PC-3 (cell line): ENCODE measurements around the gene FOXD4L1. TPM values are rescaled to one million over a fixed set of nuclear protein-coding genes. Genes with fewer than 3 reads are reported as not detected.
A peak's percentile ranks its signal among the peaks of the same experiment; 100 is the strongest.
"Not testable (repeated sequence)": the region's sequence is repeated elsewhere in the genome, so short reads cannot be mapped to it uniquely, and the experiment has no call there.

Experiments used
- ATAC-seq: fragments of 200-7000 bp; cut with Tn5 transposase; 2 replicates; pipeline ENCODE4 v1.9.1; 2020; ENCODE audit warnings: mild to moderate bottlenecking, moderate library complexity
- Bru-seq: library from RNA; stranded (reverse); fragments of 400-500 nt; gene quantifications from one replicate; lab custom pipeline; 2021; lab: Mats Ljungman, UMichigan
- BruChase-seq, 2 experiments: library from RNA; stranded (reverse); fragments of 400-500 nt; gene quantifications; one replicate each; lab custom pipeline; 2021; lab: Mats Ljungman, UMichigan
- BruUV-seq: library from RNA; stranded (reverse); fragments of 400-500 nt; replicated peaks from 2 replicates; lab custom pipeline; 2021; lab: Mats Ljungman, UMichigan
- CTCF ChIA-PET: fragments of 300-600 bp; sonication (Branson Sonifier 250); formaldehyde crosslinking; loops from one replicate; lab custom pipeline; 2022; ENCODE audit warnings: antibody characterized with exemption; lab: Charles Lee
- POLR2A ChIA-PET: fragments of 300-600 bp; sonication (Branson Sonifier 250); formaldehyde crosslinking; loops from one replicate; lab custom pipeline; 2022; ENCODE audit warnings: antibody characterized with exemption; ENCODE audit not compliant: unreplicated experiment; lab: Charles Lee
- DNase-seq: peaks from one replicate; pipeline ENCODE4 v3.0.0-alpha.2; 2015
- H2AFZ ChIP-seq: fragments of 300-600 bp; sonication (generic); 2 replicates; pipeline ENCODE4 v1.6.0; 2016; ENCODE audit warnings: antibody characterized with exemption, low read length
- H3F3A ChIP-seq: fragments of 300-600 bp; sonication (generic); one replicate; pipeline ENCODE4 v1.6.0; 2017; ENCODE audit warnings: antibody characterized with exemption, low read length, control low read depth, mild to moderate bottlenecking; ENCODE audit not compliant: unreplicated experiment
- H3K27ac ChIP-seq: fragments of 300-600 bp; sonication (generic); 2 replicates; pipeline ENCODE4 v1.5.1; 2016; ENCODE audit warnings: mild to moderate bottlenecking, low read length
- H3K27me3 ChIP-seq: fragments of 300-600 bp; sonication (generic); 2 replicates; pipeline ENCODE4 v1.6.1; 2016; ENCODE audit warnings: low read length, mixed read lengths
- H3K36me3 ChIP-seq: fragments of 300-600 bp; sonication (generic); 2 replicates; pipeline ENCODE4 v1.6.1; 2016; ENCODE audit warnings: low read depth, mixed run types, low read length, mixed read lengths
- H3K4me1 ChIP-seq: fragments of 300-600 bp; sonication (generic); 2 replicates; pipeline ENCODE4 v1.5.1; 2016; ENCODE audit warnings: low read length; ENCODE audit not compliant: insufficient read depth
- H3K4me2 ChIP-seq: fragments of 300-600 bp; sonication (generic); 2 replicates; pipeline ENCODE4 v1.6.0; 2016; ENCODE audit warnings: low read length
- H3K4me3 ChIP-seq: fragments of 300-600 bp; sonication (generic); 2 replicates; pipeline ENCODE4 v1.5.1; 2016; ENCODE audit warnings: mild to moderate bottlenecking, low read length, mixed read lengths
- H3K79me2 ChIP-seq: fragments of 300-600 bp; sonication (generic); 2 replicates; pipeline ENCODE4 v1.6.1; 2017; ENCODE audit warnings: low read length, mixed read lengths
- H3K9ac ChIP-seq: fragments of 300-600 bp; sonication (generic); 2 replicates; pipeline ENCODE4 v1.6.0; 2016; ENCODE audit warnings: mild to moderate bottlenecking, low read length
- H3K9me2 ChIP-seq: fragments of 300-600 bp; sonication (generic); replicated peaks from 2 replicates; pipeline ENCODE4 v1.6.1; 2016; ENCODE audit warnings: mixed run types, low read length, mixed read lengths
- H3K9me3 ChIP-seq: fragments of 300-600 bp; sonication (generic); 2 replicates; pipeline ENCODE4 v1.6.1; 2016; ENCODE audit warnings: low read length, mixed read lengths
- H4K20me1 ChIP-seq: fragments of 300-600 bp; sonication (generic); 2 replicates; pipeline ENCODE4 v1.6.1; 2016; ENCODE audit warnings: low read length, mixed read lengths
- intact Hi-C: fragments of 100-400 bp; cut with micrococcal nuclease; formaldehyde crosslinking; loops from 2 replicates; pipeline ENCODE4 v1.9.0; 2023
- long read RNA-seq: library from polyadenylated mRNA; unstranded; transcript quantifications from one replicate; pipeline ENCODE4 v2.0.0, GENCODE V29; 2021; ENCODE audit not compliant: unreplicated experiment
- total RNA-seq: library from RNA; depleted of rRNA; stranded (reverse); fragments of >200 nt; gene quantifications from 2 replicates; pipeline ENCODE4 v1.2.3, GENCODE V29; 2014; rRNA removed

Gene FOXD4L1
- total RNA-seq (0.33 TPM in 1 of 2 replicates, not detected in the other), Bru-seq, nascent RNA (percentile 51 among the genes with signal in this experiment), BruChase-seq, experiment 1, labeled RNA remaining after a 6-hour chase (percentile 71 among the genes with signal in this experiment), BruChase-seq, experiment 2, labeled RNA remaining after a 2-hour chase (percentile 73 among the genes with signal in this experiment)
- long read RNA-seq, partial matches to known transcripts: 0 of 1 reads
- long read RNA-seq, other reads (novel, unspliced or antisense): 0 of 1 reads

DNA sequence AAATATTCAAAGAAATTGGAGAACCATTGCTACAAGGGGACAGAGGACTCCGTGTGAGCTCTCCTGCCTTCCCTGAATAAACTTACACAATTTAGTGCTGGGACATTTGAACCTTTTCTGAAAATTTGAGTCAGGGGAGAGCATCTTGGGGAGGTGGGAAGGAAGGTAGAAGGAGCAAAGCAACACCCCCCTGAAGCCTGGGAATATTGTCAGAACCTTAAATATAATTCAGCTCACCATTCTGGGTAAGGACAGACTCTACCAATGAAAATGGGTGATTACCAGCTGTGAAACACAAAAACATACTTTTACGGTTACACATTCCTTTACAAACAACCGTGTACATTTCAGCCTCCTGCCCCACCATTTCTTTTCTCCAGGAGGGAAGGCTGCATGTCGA is at the start of gene FOXD4L1:
FOXD4L1 (plus strand) TSS at position 301 of the 400 bp plus-strand sequence. CDS start 592 bp downstream, outside the sequence.
- CTCF ChIA-PET, H3K4me2 ChIP-seq, H3K79me2 ChIP-seq, H3K9me3 ChIP-seq, H3K36me3 ChIP-seq, POLR2A ChIA-PET, H3K4me3 ChIP-seq, H3F3A ChIP-seq, H3K27ac ChIP-seq, H4K20me1 ChIP-seq, H3K4me1 ChIP-seq, H3K9me2 ChIP-seq, DNase-seq, H3K27me3 ChIP-seq, H2AFZ ChIP-seq, H3K9ac ChIP-seq, ATAC-seq, intact Hi-C loops: not testable (repeated sequence)
- TSS peak; percentile 24 for BruUV-seq

DNA sequence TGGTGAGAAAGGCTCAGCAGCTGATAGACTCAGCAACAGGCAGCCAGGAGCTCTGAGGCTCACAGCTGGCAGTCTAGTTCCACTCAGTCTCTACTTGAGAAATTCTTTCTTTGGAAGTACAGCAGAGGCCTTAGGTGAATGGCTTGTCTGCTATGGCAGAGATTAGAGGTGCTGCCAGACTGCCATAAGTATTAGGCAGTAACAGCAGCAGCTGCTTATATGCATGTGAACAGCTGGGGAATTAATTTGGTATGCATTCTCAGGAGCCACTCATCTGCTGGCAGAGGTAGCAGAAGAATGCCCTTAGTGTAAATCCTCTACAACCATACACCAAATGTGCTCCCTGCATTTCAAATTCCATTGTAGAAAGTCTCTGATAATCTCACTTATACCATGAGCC is 32.7 kb upstream of the FOXD4L1 start:
- H3K4me2 ChIP-seq, H3K79me2 ChIP-seq, H3K4me3 ChIP-seq, H3K36me3 ChIP-seq, BruUV-seq, ATAC-seq, intact Hi-C loops, H3K9me3 ChIP-seq, H3K9ac ChIP-seq, H3K27me3 ChIP-seq, H3K27ac ChIP-seq, H3F3A ChIP-seq, H3K9me2 ChIP-seq, H3K4me1 ChIP-seq, DNase-seq, H2AFZ ChIP-seq, CTCF ChIA-PET, POLR2A ChIA-PET, H4K20me1 ChIP-seq: not testable (repeated sequence)

DNA sequence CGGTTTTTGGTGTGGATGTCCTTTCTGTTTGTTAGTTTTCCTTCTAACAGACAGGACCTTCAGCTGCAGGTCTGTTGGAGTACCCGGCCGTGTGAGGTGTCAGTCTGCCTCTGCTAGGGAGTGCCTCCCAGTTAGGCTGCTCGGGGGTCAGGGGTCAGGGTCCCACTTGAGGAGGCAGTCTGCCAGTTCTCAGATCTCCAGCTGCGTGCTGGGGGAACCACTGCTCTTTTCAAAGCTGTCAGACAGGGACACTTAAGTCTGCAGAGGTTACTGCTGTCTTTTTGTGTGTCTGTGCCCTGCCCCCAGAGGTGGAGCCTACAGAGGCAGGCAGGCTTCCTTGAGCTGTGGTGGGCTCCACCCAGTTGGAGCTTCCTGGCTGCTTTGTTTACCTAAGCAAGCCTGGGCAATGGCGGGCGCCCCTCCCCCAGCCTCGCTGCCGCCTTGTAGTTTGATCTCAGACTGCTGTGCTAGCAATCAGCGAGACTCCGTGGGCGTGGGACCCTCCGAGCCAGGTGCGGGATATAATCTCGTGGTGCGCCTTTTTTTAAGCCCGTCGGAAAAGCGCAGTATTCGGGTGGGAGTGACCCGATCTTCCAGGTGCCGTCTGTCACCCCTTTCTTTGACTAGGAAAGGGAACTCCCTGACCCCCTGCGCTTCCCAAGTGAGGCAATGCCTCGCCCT is 21.6 kb upstream of the FOXD4L1 start:
- BruUV-seq: not testable (repeated sequence)

DNA sequence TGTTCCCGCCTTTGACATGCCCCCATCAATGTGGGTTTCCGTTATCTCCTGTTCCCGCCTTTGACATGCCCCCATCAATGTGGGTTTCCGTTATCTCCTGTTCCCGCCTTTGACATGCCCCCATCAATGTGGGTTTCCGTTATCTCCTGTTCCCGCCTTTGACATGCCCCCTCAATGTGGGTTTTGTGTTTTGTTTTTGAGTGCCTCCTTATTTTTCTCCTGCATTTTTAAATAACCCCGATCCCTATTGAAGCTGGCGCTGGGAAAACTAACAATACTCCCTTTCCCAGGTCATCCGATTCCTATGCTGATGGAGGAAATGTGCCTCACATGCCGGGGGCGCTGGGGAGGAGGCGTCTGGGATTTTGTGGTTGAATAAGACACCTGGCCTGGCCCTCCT is 1.9 kb upstream of the FOXD4L1 start:
- H3K9me2 ChIP-seq, DNase-seq, H3F3A ChIP-seq, H4K20me1 ChIP-seq, ATAC-seq, CTCF ChIA-PET, H3K4me3 ChIP-seq, H3K4me1 ChIP-seq, H3K27me3 ChIP-seq, H3K27ac ChIP-seq, H3K79me2 ChIP-seq, H3K36me3 ChIP-seq, POLR2A ChIA-PET, H3K4me2 ChIP-seq, H3K9me3 ChIP-seq, H2AFZ ChIP-seq, H3K9ac ChIP-seq, BruUV-seq, intact Hi-C loops: not testable (repeated sequence)

More for the DNA sequence above, 21.6 kb upstream of the FOXD4L1 start:
- H3K27ac ChIP-seq, POLR2A ChIA-PET, H3K27me3 ChIP-seq, H3K9me2 ChIP-seq, intact Hi-C loops, H3K9me3 ChIP-seq, H3K9ac ChIP-seq, CTCF ChIA-PET, H2AFZ ChIP-seq, H3K4me3 ChIP-seq, H4K20me1 ChIP-seq, DNase-seq, H3F3A ChIP-seq, H3K79me2 ChIP-seq, H3K4me1 ChIP-seq, H3K4me2 ChIP-seq, ATAC-seq, H3K36me3 ChIP-seq: not testable (repeated sequence)

DNA sequence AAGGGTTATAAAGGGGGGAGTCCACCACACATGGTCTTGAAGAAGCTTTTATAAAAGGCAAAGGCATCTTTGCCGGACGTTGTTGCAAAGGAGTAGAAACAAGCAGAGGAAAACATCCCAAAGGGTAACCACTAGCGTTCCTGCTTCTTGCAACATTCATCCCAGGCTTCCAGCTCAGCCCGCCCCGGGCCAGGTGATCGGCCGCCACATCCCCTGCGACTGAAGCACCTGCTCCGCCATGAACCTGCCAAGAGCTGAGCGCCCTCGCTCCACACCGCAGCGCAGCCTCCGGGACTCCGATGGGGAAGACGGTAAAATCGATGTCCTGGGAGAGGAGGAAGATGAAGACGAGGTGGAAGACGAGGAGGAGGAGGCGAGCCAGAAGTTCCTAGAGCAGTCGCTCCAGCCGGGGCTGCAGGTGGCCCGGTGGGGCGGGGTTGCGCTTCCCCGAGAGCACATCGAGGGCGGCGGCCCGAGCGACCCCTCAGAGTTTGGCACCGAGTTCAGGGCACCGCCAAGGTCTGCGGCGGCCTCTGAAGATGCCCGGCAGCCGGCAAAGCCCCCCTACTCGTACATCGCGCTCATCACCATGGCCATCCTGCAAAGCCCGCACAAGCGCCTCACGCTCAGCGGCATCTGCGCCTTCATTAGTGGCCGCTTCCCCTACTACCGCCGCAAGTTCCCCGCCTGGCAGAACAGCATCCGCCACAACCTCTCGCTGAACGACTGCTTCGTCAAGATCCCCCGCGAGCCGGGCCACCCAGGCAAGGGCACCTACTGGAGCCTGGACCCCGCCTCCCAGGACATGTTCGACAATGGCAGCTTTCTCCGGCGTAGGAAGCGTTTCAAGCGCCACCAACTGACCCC is 787 bp downstream of the FOXD4L1 start:
- H3K4me1 ChIP-seq: not testable (repeated sequence)

DNA sequence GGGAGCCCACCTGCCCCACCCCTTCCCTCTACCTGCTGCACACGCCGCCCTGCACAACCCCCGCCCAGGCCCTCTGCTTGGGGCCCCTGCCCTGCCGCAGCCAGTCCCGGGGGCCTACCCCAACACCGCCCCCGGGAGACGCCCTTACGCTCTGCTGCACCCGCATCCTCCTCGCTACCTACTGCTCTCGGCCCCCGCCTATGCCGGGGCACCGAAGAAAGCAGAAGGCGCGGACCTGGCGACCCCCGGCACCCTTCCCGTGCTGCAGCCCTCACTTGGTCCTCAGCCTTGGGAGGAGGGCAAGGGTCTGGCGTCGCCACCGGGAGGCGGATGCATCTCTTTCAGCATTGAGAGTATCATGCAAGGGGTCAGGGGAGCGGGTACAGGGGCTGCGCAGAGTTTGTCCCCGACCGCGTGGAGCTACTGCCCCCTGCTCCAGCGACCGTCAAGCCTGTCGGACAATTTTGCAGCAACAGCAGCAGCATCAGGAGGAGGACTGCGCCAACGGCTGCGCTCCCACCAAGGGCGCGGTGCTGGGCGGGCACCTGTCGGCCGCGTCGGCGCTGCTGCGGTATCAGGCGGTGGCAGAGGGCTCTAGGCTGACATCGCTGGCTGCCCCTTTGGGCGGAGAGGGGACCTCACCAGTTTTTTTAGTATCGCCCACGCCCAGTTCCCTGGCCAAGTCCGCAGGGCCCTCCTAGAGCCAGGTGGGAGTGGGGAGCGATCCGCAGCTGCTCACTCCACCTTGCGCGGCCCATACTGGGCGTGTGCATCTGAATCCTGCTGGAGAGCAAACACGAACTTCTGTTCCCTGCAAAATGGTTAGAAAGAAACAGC is 1.6 kb downstream of the FOXD4L1 start:
- H3F3A ChIP-seq, ATAC-seq, H3K4me3 ChIP-seq, H2AFZ ChIP-seq, BruUV-seq, H3K27me3 ChIP-seq, H3K9me3 ChIP-seq, H3K4me1 ChIP-seq, POLR2A ChIA-PET, H3K79me2 ChIP-seq, intact Hi-C loops, H3K36me3 ChIP-seq, H3K27ac ChIP-seq, H4K20me1 ChIP-seq, DNase-seq, CTCF ChIA-PET, H3K9ac ChIP-seq, H3K4me2 ChIP-seq, H3K9me2 ChIP-seq: not testable (repeated sequence)

More for the DNA sequence above, 787 bp downstream of the FOXD4L1 start:
- DNase-seq, H3K36me3 ChIP-seq, BruUV-seq, H2AFZ ChIP-seq, H3K9ac ChIP-seq, H3K9me2 ChIP-seq, H4K20me1 ChIP-seq, H3K79me2 ChIP-seq, H3K9me3 ChIP-seq, intact Hi-C loops, H3K27me3 ChIP-seq, ATAC-seq, POLR2A ChIA-PET, H3F3A ChIP-seq, H3K4me2 ChIP-seq, H3K27ac ChIP-seq, H3K4me3 ChIP-seq, CTCF ChIA-PET: not testable (repeated sequence)
